C4-2B (cell line): ENCODE results near the gene SWSAP1.

Source experiments
- H3K27ac ChIP-seq: fragments of 450-650 bp; 2 replicates; pipeline ENCODE4 v1.5.1; 2017
- CTCF ChIP-seq: fragments of 450-650 bp; conservative IDR thresholded peaks from 2 replicates; pipeline ENCODE4 v1.5.1; 2017; ENCODE audit warnings: mild to moderate bottlenecking
- ZFX ChIP-seq: fragments of 450-650 bp; IDR thresholded peaks from 2 replicates; pipeline ENCODE4 v1.6.1; 2017

Gene SWSAP1

GRCh38 chr19:11377756-11378155 is 3.3 kb downstream of the SWSAP1 start:
- H3K27ac ChIP-seq: 0 out of 2 replicates have a peak overlapping the region, but pooled peaks have one; percentile 25
- TF ChIP-seq CTCF (no peak), ZFX (no peak)

- TF ChIP-seq ZFX (no peak), CTCF (peak; percentile 71)
Measured at GRCh38 chr19:11378319-11379189, 4.1 kb downstream of the SWSAP1 start.

GRCh38 chr19:11379269-11379845 is 4.9 kb downstream of the SWSAP1 start:
- peak overlapping the region; percentile 81 for H3K27ac ChIP-seq

More at GRCh38 chr19:11378319-11379189, 4.1 kb downstream of the SWSAP1 start:
- H3K27ac ChIP-seq: peak overlapping the region; percentile 25; the same call in 1 of the 2 replicates

- peak overlapping the region; percentile 81 for H3K27ac ChIP-seq
- TF ChIP-seq CTCF (no peak), ZFX (no peak)
Measured at GRCh38 chr19:11379857-11380350, 5.4 kb downstream of the SWSAP1 start.

- TF ChIP-seq CTCF (peak; percentile 92), ZFX (no peak)
Measured at GRCh38 chr19:11380653-11381537, 6.4 kb downstream of the SWSAP1 start.

GRCh38 chr19:11382898-11383705 is 8.6 kb downstream of the SWSAP1 start:
- peak overlapping the region; percentile 69 for H3K27ac ChIP-seq
- TF ChIP-seq CTCF (no peak), ZFX (no peak)

More at GRCh38 chr19:11380653-11381537, 6.4 kb downstream of the SWSAP1 start:
- peak overlapping the region; percentile 81 for H3K27ac ChIP-seq

GRCh38 chr19:11383706-11384048 is 9.2 kb downstream of the SWSAP1 start:
- TF ChIP-seq CTCF (no peak), ZFX (no peak)
- H3K27ac ChIP-seq: peak overlapping the region; percentile 69
